Heart right ventricle (tissue), 16 donors: ENCODE measurements around the gene FSD1. TPM values are rescaled to one million over a fixed set of nuclear protein-coding genes. Genes with fewer than 3 reads are reported as not detected.

Experiments used
- ATAC-seq, 8 donors: fragments of 200-7000 bp; cut with Tn5 transposase; one replicate each; pipeline ENCODE4 v1.9.1; 2020; ENCODE audit warnings: mild to moderate bottlenecking in 8 of 8, moderate library complexity in 8 of 8, moderate number of reproducible peaks in 1 of 8
- DNase-seq, 2 donors: peaks; one replicate each; pipeline ENCODE4 v3.0.0-alpha.2; 2020
- H3K27ac ChIP-seq, 10 donors: fragments of 200-600 bp; sonication (generic) in 2 of 10; one replicate each; pipeline versions ENCODE4 v1.5.0 to v1.8.0; 2020 to 2022; ENCODE audit warnings: mild to moderate bottlenecking in 3 of 10
- H3K27me3 ChIP-seq, 7 donors: fragments of 200-600 bp; one replicate each; pipeline ENCODE4 v1.8.0; 2021 to 2022; ENCODE audit warnings: mild to moderate bottlenecking in 2 of 7
- H3K36me3 ChIP-seq, 9 donors: fragments of 200-600 bp; sonication (generic) in 1 of 9; one replicate each; pipeline versions ENCODE4 v1.5.0 to v1.8.0; 2020 to 2022; ENCODE audit warnings: mild to moderate bottlenecking in 2 of 9
- H3K4me1 ChIP-seq, 9 donors: fragments of 200-600 bp; sonication (generic) in 1 of 9; one replicate each; pipeline versions ENCODE4 v1.5.0 to v1.8.0; 2020 to 2022; ENCODE audit warnings: mild to moderate bottlenecking in 4 of 9
- H3K4me3 ChIP-seq, 10 donors: fragments of 200-600 bp; sonication (generic) in 2 of 10; one replicate each; pipeline versions ENCODE4 v1.5.0 to v1.8.0; 2020 to 2022; ENCODE audit warnings: mild to moderate bottlenecking in 7 of 10, moderate library complexity in 2 of 10
- H3K9me3 ChIP-seq, 11 donors: fragments of 200-600 bp in 10 of 11; sonication (generic) in 2 of 11; one replicate each; pipeline versions ENCODE4 v1.5.0 to v1.8.0; 2013 to 2022; ENCODE audit warnings: mild to moderate bottlenecking in 2 of 11, control low read depth in 1 of 11, moderate library complexity in 1 of 11
- WGBS, 2 donors: extraction: QIAGEN DNeasy Blood & Tissue Kit; methylation state at CpG; one replicate each; pipeline ENCODE4 v1.1.7; 2013; ENCODE audit warnings: inconsistent platforms in 1 of 2; 5-methylcytosine and 5-hydroxymethylcytosine counted together
- intact Hi-C, 10 donors: fragments of 100-400 bp; cut with DNase I; formaldehyde crosslinking; loops; one replicate each; pipeline versions ENCODE4 v1.11.1 to v1.14.2; 2022
- polyA plus RNA-seq, 2 donors: library from polyadenylated mRNA; stranded (reverse); fragments of 200-250 nt; gene quantifications; one replicate each; pipeline ENCODE4 v1.2.3, GENCODE V29; 2013
- total RNA-seq, 10 donors: library from RNA; stranded (reverse); fragmentation: NEBNext Ultra II Directional in 3 of 10; extraction: Animal tissue kit (Norgen Biotek cat#: 25700) in 3 of 10; gene quantifications; one replicate each; pipeline versions ENCODE4 v1.2.1 to v1.2.4, GENCODE V29; 2021 to 2023
- TF ChIP-seq, protein P1 (sequence below), 9 donors: fragments of 200-600 bp; sonication (generic) in 2 of 9; IDR thresholded peaks; one replicate each; pipeline versions ENCODE4 v1.5.0 to v1.8.0; 2021 to 2022; ENCODE audit warnings: antibody characterized with exemption in 9 of 9, mild to moderate bottlenecking in 5 of 9, moderate library complexity in 1 of 9
- donor health status: Arrhythmogenic right ventricular cardiomyopathy.
- donor health status: ischemic (EF 13 %, LVEDD 7.1; RV severe dilation, severe dysfunction).
- donor health status: healthy with polysubstance abuse.
- donor health status: DM: no; HTN: yes; CAD: no.
- donor health status: DM: no; HTN: no; CAD: no.
- donor health status: ischemic (EF 25% LVEDD 6.9; RV normal size, moderate dysfunction).
- donor health status: ischemic (EF 25% LVEDD 5.7; RV mildly dilated, moderate dysfunction).
- donor health status: healthy.
- donor health status: DM: yes; HTN: yes; CAD: no.
- donor health status: Ischemic cardiomyopathy.
- donor health status: ischemic (EF 35%, LVEDD 5.7; RV mildly dilated, moderate dysfunction).
- donor health status: nonischemic (EF 11% LVEDD 7.7; RV severe dilation, severe dysfunction).
- donor health status: DM: yes; HTN: yes; CAD: no.
- donor health status: PGD.
- donor health status: ischemic (EF 29% LVEDD 5.4; RV normal size, mild dysfunction).
- donor health status: nonischemic (EF 23%, LVEDD 6.1; RV moderate dilation, normal function).

FSD1 gene
- total and polyA plus RNA-seq, 12 donors, result 0.10 to 0.25 TPM; not detected in 10

DNA sequence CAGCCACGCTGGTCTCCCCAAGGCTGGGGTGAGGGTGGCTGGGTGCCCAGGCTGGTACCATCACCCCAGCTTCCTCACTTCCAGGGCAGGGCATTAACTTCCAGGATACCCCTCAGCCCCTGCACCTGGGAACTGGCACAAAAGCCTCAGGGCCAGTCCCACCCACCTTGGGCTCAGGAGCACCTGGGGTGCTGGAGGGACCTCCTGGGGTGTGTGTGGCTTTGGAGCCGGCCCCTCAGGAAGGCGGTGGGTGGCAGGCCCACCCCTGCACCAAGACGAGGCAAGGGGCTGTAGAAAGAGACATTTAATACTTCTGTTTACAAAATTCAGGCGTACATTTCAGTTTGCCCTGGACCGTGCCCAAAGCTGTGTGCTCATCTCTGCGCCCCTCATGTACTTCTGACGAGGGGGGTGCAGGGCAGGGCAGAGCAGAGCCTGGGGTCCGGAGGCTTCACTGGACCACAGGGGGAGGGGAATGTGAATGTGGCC, 55.7 kb downstream of the FSD1 start:
- Histone ChIP-seq H3K36me3 (peaks cover under 1 to 92% (median 31%) of the 10 kb centered on the region in 9 donors), H3K9me3 (no peaks in the 10 kb centered on the region), H3K4me1 (no peaks in the 10 kb centered on the region), H3K4me3 (no peak overlapping the region), H3K27me3 (no peaks in the 10 kb centered on the region), H3K27ac (no peak overlapping the region)
- intact Hi-C loops, result no loop called here
- TF ChIP-seq, protein P1, sequence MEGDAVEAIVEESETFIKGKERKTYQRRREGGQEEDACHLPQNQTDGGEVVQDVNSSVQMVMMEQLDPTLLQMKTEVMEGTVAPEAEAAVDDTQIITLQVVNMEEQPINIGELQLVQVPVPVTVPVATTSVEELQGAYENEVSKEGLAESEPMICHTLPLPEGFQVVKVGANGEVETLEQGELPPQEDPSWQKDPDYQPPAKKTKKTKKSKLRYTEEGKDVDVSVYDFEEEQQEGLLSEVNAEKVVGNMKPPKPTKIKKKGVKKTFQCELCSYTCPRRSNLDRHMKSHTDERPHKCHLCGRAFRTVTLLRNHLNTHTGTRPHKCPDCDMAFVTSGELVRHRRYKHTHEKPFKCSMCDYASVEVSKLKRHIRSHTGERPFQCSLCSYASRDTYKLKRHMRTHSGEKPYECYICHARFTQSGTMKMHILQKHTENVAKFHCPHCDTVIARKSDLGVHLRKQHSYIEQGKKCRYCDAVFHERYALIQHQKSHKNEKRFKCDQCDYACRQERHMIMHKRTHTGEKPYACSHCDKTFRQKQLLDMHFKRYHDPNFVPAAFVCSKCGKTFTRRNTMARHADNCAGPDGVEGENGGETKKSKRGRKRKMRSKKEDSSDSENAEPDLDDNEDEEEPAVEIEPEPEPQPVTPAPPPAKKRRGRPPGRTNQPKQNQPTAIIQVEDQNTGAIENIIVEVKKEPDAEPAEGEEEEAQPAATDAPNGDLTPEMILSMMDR (IDR thresholded peaks at IDR 0.05), result no peak
- 87 to 88% methylated on average over 9 of the region's 9 CpGs for WGBS, 2 donors
- ATAC-seq (no peak), DNase-seq (no peak)

DNA sequence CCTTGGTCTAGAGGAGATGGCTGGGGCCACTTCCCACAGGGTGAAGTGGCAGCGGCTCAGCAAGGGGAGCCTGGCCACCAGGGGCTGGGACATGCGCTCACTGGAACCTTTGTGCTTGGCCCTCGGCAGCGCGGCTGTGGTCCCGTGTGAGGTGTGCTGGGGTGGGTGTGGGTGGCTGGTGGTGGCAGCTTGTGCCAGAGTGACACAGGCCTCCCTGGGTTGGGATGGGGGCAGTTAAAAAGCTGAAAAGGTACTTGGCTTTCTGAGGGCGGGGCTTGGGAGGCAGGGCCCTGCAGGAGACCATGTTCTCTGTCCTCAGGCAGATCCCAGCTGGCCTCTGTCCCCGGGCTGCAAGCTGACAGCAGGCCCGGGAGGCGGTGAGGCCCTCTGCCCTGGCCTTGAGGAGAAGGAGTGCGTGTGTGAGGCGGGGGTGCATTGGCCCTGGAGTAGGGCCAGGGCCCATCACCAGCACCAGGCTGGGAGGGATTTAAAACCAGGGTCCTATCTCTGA, 56.3 kb downstream of the FSD1 start:
- TF ChIP-seq, protein P1 (IDR thresholded peaks at IDR 0.05), result no peak
- Histone ChIP-seq H3K36me3 (peaks cover 6 to 96% (median 36%) of the 10 kb centered on the region in 9 donors), H3K27me3 (no peaks in the 10 kb centered on the region), H3K4me3 (no peak overlapping the region), H3K4me1 (no peaks in the 10 kb centered on the region), H3K9me3 (no peaks in the 10 kb centered on the region), H3K27ac (no peak overlapping the region)
- ATAC-seq (no peak), DNase-seq (no peak)
- intact Hi-C loops, result no loop called here
- WGBS, 2 donors, result 77 to 79% methylated on average over 12 of the region's 12 CpGs

DNA sequence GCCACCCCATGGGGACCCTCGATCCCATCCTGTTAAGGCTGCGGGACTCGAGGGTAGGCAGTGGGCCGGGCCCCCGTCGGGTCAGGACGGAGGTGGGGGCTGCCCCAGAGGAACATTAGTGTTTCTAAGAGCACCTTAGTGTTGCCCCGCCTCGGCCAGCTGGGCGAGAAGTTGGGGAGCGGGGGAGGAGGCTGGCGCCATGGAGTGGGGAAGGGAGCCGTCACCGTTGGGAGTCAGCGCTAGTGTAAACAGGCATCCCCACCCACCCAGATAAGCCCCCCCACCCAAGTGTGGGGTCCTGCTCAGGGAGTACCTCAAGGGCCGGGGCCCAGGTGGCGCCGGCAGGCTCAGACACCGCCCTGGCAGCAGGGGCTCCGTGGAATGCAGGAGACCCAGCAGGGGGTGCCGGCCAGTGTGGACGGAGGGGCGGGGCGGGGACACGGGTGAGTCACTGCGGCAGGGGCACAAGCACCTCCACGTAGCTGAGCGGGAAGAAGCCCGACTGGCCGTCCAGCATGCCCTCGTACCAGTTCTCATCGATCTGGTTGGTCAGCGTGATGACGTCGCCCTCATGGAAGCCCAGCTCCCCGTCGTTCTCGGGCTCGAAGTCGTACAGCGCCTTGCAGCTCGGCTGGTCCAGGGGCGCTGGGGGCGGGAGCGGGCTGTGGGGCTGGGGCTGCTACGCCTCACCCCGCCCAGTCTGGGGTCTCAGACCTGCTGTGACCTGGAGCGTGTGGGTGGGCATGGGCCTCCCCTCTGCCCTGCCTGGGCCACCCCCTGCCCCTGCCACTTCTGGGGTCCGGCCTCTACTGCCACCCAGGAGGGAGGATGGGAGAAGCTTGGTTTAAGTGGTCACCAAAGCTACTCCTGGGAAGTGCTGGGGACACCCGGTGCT, 57.0 kb downstream of the FSD1 start:
- WGBS, 2 donors, result 85 to 89% methylated on average over 50 of the region's 50 CpGs
- H3K4me3 ChIP-seq, result no peak overlapping the region
- H3K27me3 ChIP-seq, result no peaks in the 10 kb centered on the region
- TF ChIP-seq, protein P1 (IDR thresholded peaks at IDR 0.05), result no peak
- H3K9me3 ChIP-seq, result no peaks in the 10 kb centered on the region
- intact Hi-C loops, result no loop called here
- H3K27ac ChIP-seq, result no peak overlapping the region
- no peaks in the 10 kb centered on the region for H3K4me1 ChIP-seq
- peaks cover 6 to 96% (median 43%) of the 10 kb centered on the region in 9 donors for H3K36me3 ChIP-seq
- peak in 1 of 8 donors; percentile 14 for ATAC-seq
- no peak for DNase-seq

DNA sequence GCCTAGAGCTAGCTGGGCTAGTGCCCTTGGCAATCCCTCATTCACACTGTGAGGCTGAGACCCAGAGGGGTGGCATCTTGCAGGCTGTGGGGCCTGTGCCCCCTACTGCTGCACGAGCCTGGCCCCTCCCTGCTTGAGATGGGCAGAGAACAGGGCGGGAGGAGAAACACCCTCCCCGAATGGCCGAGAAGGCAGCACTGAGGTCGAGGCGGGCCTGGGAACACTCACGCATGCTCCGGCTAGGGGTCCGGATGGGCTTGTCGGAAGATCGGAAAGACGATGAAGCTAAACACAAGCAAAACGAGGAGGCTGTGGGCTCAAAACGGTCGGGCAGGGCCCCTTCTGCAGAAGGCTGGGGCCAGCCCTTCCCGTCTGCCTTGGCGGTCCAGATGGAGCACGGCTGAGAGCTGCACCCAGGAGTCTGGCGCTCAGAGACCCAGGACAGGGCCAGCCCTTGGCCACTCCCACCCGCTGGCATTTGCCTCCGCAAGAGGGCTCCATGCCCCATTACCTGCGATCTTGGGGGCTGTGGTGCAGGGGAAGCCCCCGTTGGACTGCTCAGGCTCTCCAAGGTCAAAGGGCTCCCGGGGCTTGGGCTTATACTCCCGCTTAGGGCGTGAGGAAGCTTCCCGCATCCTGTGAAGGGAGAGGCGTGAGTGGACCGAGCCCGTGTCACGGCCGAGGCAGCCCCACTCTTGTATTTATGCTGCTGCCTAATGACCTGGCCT, 57.9 kb downstream of the FSD1 start:
- intact Hi-C loops, result no loop called here
- Histone ChIP-seq H3K27ac (no peak overlapping the region), H3K4me3 (no peak overlapping the region), H3K9me3 (no peaks in the 10 kb centered on the region), H3K4me1 (peaks cover 0 to 6% (median under 1%) of the 10 kb centered on the region in 9 donors), H3K27me3 (no peaks in the 10 kb centered on the region), H3K36me3 (peaks cover 6 to 96% (median 45%) of the 10 kb centered on the region in 9 donors)
- DNase-seq (no peak), ATAC-seq (no peak)
- TF ChIP-seq, protein P1 (IDR thresholded peaks at IDR 0.05), result no peak
- WGBS, 2 donors, result 84 to 86% methylated on average over 32 of the region's 32 CpGs
